ENCODE measurements around the gene PHF24. TPM values are rescaled to one million over a fixed set of nuclear protein-coding genes. Genes with fewer than 3 reads are reported as not detected.
"Not testable (repeated sequence)": the region's sequence is repeated elsewhere in the genome, so short reads cannot be mapped to it uniquely, and the experiment has no call there.

Gene PHF24
- polyA plus RNA-seq, 4 donors: 0.10 to 0.29 (median 0.21) TPM

- no peak for DNase-seq (ENCODE audit: low read depth in 4 of 4, low spot score in 2 of 4)
These were observed 38.3 kb downstream of the PHF24 start for GRCh38 chr9:34996181-34996904.

- DNase-seq (ENCODE audit: low read depth in 4 of 4, low spot score in 2 of 4): no peak
These were observed 38.8 kb downstream of the PHF24 start for GRCh38 chr9:34996905-34997279.

GRCh38 chr9:34997379-34997781 lies 39.3 kb downstream of the PHF24 start:
- DNase-seq (ENCODE audit: low read depth in 4 of 4, low spot score in 2 of 4): no peak

GRCh38 chr9:34998266-34998665 lies 40.2 kb downstream of the PHF24 start:
- no peak for DNase-seq (ENCODE audit: low read depth in 4 of 4, low spot score in 2 of 4)

- DNase-seq (ENCODE audit: low read depth in 4 of 4, low spot score in 2 of 4): no peak
These were observed 41.5 kb downstream of the PHF24 start for GRCh38 chr9:34999576-34999975.

- DNase-seq (ENCODE audit: low read depth in 4 of 4, low spot score in 2 of 4): no peak
These were observed 42.6 kb downstream of the PHF24 start for GRCh38 chr9:35000535-35001284.

GRCh38 chr9:35001285-35001677 lies 43.2 kb downstream of the PHF24 start:
- no peak for DNase-seq (ENCODE audit: low read depth in 4 of 4, low spot score in 2 of 4)

- no peak for DNase-seq (ENCODE audit: low read depth in 4 of 4, low spot score in 2 of 4)
These were observed 43.9 kb downstream of the PHF24 start for GRCh38 chr9:35001803-35002502.

- no peak for DNase-seq (ENCODE audit: low read depth in 4 of 4, low spot score in 2 of 4)
These were observed 44.5 kb downstream of the PHF24 start for GRCh38 chr9:35002623-35003022.

GRCh38 chr9:35004299-35004698 lies 46.2 kb downstream of the PHF24 start:
- DNase-seq (ENCODE audit: low read depth in 4 of 4, low spot score in 2 of 4): not testable (repeated sequence)

- no peak for DNase-seq (ENCODE audit: low read depth in 4 of 4, low spot score in 2 of 4)
These were observed 52.4 kb downstream of the PHF24 start for GRCh38 chr9:35010351-35010958.

- no peak for DNase-seq (ENCODE audit: low read depth in 4 of 4, low spot score in 2 of 4)
These were observed 56.4 kb downstream of the PHF24 start for GRCh38 chr9:35014517-35014916.

- DNase-seq (ENCODE audit: low read depth in 4 of 4, low spot score in 2 of 4): not testable (repeated sequence)
These were observed 65.4 kb downstream of the PHF24 start for GRCh38 chr9:35023443-35023842.

GRCh38 chr9:35026671-35027070 lies 68.6 kb downstream of the PHF24 start:
- DNase-seq (ENCODE audit: low read depth in 4 of 4, low spot score in 2 of 4): no peak

- DNase-seq (ENCODE audit: low read depth in 4 of 4, low spot score in 2 of 4): no peak
These were observed 69.3 kb downstream of the PHF24 start for GRCh38 chr9:35027374-35027773.

- DNase-seq (ENCODE audit: low read depth in 4 of 4, low spot score in 2 of 4): no peak
These were observed 69.8 kb downstream of the PHF24 start for GRCh38 chr9:35027860-35028259.

- no peak for DNase-seq (ENCODE audit: low read depth in 4 of 4, low spot score in 2 of 4)
These were observed 70.3 kb downstream of the PHF24 start for GRCh38 chr9:35028341-35028740.

GRCh38 chr9:35029241-35029640 lies 71.2 kb downstream of the PHF24 start:
- no peak for DNase-seq (ENCODE audit: low read depth in 4 of 4, low spot score in 2 of 4)

- DNase-seq (ENCODE audit: low read depth in 4 of 4, low spot score in 2 of 4): no peak
These were observed 71.8 kb downstream of the PHF24 start for GRCh38 chr9:35029852-35030251.

Measured in left renal cortex interstitium (tissue), 4 donors.